Kasumi-1 (cell line): ENCODE results near the gene ZNF683.

Source experiments
- DNase-seq, 2 experiments: peaks; one replicate each; lab custom pipeline; 2025; lab: John Stamatoyannopoulos, UW

The ZNF683 gene

DNA sequence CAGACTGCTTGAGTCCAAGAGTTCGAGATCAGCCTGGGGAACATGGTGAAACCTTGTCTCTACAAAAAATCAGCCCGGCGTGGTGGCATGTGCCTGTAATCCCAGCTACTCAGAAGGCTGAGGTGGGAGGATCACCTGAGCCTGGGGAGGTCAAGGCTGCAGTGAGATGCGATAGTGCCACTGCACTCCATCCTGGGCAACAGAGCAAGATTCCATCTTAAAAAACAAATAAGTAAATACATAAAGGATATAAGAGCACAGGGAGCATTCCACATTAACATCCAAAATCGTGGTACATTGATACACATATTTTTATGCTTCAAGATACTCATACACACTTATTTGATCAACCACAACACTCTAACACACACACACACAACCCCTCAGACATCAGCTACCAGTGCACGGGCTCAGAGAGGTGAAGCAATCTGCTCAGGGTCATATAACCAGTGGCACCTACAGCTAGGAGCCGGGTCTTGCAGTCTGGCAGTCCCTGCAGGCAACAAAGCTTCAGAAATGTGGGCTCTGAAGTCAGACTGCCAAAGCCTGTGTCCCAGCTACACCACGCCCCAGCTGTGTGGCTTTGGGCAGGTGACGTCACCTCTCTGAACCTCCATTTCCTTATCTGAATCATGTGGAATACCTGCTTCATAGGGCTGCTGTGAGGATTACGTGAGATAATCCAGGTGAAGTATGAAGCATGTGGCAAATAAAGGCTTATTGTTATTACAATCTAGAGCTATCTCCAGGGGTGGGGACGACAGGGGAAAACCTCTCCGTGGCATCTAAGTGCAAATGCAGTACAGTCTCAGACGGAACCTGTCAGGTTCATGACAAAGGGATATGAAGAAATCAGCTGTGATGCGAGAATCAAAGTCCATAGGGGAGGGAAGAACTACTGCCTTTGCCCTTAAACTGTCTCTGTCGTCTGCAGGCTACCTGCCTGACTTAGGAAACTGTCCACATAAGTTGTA lies 13.9 kb downstream of the ZNF683 start:
- no peak for DNase-seq

DNA sequence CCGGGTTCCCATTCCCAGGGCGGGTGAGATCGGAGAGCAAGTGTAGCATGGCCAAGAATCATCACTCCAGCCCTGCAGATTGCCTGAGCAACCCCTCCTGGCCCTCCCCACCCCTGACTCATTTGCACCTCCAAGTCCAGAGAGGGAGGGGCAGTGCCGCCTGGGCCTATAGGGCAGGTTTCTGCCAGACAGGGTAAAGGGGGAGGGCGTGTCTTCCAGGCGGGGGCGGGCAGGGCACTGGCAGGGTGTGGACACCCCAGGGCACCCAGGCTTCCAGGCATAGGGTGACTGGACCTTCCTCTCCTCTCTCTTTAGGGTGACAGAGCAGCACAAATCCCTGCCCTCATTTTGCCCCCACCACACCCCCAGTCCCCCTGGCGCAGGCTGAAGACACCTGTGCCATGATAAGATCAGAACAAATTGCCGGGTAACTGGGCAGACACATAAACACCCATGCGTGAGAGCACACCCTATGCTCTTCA lies 15.4 kb downstream of the ZNF683 start:
- no peak for DNase-seq

DNA sequence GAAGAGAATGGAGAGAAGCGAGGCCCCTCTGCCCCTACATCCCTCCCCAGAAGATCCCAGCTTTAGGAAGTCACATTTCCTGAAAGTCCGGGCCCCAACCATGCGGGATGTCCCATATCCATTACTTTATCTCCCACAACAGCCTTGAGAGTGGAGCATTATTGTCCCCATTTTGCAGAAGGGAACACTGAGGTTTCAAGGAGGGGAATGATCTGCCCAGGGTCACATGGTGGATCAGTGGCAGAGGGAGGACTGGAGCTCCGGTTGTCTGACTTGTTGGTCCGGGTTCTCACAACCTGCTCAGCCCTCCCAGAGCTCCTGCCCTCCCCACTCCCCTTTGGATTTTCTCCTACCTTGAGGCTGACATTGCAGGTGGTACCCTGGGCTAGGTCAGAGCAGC lies 16.4 kb downstream of the ZNF683 start:
- no peak for DNase-seq

DNA sequence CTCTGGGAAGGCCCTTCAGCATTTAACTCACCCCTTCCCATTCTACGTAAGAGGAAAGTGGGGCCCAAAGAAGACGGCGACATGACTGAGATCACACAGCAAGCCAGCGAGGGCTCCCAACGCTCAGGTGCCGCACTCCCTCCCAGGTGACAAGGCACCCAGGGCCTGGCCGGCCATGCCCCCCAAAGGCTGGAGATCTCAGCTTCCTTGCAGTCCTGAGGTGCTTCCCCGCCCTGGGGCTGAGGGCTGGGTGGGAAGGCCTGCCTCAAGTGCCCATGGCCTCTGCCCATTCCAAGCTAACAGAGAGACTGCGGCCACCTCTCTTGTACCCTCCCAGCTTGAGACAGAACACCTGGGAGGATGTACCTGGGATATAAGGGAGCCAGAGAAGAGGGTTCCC lies 17.6 kb downstream of the ZNF683 start:
- DNase-seq: no peak

DNA sequence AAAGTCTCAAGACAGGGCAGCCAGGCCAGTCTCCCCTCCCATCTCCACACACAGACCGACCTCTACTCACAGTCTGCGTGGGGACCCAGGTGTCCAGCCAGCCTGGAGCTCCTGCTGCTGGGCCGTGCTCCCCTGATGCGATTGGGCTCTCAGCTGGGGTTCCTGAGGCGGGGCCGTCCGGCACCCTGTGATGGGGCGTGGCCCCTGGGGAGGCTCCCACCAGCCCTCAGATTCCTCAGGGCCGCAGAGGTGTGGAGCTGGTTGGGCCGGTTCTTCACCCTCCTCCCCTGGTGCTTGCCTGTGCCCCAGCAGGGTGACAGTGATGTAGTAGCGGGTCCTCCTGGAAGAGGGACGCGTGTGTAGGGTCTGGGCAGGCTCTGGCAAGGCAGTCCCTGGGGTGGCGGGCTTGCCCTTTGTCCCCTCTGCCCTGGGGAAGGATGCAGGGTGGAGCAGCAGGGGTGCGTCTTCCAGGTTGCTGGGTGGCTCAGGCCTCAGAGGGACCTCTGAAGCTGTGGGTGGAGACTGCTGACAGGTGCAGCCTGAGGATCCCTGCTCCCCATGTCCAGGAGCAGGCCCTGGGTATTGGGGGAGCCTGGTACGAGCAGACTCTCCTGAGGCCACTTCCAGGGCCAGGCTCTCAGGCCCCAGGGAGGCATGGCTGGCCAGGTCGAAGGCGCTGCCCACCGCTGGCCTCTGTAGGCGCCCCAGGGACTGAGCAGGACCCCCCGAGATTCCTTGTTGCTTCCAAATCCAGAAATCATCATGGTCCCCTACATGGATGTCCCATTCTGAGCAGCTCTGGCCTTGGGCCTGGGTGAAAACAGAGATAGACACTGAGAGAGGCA lies 18.4 kb downstream of the ZNF683 start, which contains the start of gene CRYBG2:
Gene CRYBG2, minus strand, starts transcription at position 155 of the 845 bp plus-strand sequence. CDS start 7,473 bp downstream, outside the sequence.
- DNase-seq: no peak

DNA sequence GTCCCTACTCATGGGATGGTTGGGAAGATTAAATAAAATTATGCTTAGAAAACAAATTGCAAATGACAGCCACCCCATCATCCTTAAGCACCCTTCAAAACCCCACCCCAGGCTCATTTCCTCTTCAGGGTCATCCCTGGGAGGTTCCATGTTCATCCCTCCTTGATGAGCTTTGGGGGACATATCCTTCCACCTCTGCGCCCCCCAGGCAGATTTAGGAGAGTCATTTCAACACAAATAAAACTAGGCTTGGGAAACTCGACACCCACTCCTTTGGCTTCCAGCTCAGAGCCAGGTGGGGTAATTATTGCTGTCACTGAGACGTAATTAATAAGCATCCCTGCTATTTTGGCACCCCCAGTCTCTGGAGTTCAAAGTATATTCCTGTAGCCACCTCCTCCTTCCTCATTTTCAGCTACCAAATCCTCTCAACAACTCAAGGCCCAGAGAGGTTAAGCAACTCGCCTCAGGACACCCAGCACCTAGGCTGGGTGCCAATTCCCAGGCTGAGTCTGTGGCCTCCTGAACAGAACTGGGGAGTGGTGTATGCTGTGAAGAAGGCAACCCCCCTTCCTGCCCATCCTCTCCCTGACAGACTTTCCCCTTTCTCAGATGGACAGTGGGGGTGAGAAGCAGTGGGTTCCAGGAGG lies 19.2 kb downstream of the ZNF683 start:
- no peak for DNase-seq

DNA sequence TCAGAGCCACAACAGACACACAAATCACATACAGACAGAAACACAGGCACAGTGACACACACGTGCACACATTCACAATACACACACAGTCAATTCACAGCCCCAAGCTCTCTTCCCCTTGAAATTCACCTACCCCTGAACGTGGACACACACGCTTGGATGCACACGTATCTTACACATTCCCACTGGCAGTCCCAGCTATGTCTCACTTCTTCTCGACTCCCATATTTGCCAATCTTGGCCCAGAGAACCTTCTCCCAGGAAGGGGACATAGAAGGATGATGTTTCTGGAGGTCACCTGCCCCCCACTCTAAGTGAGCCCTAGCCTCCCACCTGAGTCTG lies 20.2 kb downstream of the ZNF683 start:
- DNase-seq: no peak

DNA sequence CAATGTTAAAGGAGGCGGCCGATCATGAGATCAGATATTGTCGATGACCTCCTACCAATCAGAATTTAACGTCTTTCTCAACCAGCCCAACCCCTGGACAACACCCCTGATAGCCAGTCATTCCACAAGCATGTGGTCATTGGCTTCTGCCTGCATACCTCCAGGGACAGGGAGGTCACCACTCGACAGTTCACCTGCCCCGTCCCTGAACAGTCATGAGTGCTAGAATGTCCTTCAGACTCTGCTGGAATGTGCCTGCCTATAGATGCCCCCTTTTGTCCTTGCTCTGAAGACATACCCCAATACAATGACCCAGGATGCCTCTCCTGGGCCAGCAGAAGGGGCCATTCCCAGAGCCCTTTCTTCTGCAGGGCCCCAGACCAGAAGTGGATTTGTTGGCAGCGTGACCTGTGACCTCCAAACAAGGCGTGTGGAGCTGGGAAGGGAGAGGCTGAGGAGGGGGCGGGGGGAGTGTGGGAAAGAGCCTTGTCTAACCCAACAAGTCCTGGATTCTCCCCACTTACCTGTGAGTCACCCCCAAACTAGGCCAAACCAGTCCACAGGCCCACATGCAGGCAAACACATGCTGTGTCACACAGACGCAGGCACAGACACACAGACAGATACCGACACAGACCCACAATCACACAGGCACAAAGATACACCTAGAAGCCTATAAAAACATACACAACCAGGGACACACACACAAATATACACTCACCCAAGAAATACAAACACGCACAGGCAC lies 20.8 kb downstream of the ZNF683 start:
- DNase-seq: no peak

DNA sequence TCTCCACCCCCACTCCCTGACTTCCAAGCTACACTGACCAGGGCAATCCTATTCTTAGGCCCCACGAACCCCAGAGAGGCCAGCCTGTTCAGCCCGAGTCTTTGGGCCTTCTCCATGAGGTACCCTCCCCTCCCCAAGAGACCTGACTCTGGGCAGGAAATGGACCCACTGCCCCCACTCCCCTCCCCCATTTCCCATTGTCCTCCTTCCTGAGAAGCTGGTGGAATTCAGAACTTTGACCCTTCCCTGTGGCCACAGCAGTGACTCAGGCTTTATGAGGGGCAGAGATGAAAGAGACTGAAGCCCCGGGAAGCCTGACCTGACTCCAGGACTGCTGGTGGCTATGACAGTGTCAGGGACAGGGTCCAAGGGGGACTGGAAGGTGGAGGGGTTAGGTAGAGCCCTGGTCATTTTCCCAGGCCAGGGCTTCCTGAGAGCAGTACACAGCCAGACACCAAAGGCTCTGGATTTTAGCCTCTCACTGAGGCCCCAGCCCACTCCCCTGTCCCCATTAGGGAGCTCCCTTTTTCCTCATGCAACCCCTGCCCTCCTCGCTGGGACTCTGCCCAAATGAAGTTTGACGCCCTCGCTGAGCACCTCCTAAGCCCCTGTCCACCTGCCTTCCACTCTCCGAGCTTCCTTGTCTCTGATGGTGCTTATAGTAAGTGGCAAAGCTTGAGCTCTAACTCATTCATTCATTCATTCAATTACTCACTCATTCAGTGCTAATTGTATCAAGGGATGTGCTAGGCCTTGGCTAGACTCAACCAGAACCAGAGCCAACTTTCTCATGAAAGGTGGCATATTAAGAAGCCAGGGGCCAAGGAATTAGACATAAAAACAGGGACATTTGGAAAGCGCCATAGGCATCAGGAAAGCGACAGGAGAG lies 21.6 kb downstream of the ZNF683 start:
- no peak for DNase-seq

DNA sequence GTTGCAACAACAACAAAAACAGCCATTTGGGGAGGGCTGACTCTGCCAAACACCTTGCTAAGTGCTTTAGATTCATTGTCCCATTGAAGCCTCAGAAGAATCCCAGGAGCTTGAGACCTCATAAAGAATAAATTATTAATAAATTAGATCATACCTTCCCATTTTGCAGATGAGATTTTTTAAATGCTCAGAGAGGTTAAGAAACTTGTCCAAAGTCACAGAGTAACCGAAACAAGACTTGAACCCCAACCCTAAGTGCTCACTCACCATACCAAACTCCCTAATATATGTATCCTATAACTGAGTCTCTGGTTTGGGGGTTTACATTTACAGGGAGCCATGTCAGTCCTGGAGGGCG lies 22.2 kb downstream of the ZNF683 start:
- no peak for DNase-seq

DNA sequence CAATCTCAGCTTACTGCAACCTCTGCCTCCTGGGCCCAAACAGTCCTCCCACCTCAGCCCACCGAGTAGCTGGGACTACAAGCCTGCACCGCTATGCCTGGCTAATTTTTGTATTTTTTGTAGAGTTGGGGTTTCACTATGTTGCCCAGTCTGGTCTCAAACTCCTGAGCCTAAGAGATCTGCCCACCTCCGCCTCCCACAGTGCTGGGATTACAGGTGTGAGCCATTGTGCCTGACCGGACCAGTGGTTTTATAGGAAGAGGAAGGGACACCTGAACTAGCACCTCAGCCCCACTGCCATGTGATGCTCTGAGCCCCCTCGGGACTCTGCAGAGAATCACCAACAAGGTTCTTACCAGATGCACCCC lies 22.7 kb downstream of the ZNF683 start:
- DNase-seq: no peak

DNA sequence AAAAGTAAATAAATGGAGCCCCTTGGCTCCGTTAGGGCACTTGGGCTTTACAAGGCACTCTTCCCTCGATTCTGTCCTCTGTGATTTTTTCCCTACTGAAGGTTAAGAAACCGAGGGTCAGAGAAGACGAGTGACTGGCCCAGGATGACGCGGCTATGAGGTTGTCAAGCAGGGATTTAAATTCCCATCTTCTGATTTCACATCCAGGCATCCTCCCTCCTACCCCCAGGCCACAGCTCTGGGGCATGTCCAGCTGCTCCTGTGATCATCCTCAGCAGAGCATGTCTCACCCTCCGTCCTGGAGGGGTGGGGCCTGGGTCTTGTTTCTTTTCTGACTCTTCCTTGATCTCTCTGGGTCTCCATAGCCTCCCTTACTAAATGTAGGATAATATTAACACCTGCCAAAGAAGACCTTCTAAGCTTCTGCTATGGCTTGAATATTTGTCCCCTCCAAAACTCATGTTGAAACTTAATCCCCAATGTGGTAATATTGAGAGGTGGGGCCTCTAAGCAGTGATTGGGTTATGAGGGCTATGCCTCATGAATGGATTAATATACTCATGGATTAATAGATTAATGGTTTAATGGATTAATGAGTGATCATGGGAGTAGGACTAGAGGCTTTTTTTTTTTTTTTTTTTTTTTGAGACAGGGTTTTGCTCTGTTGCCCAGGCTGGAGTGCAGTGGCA lies 23.2 kb downstream of the ZNF683 start:
- no peak for DNase-seq

DNA sequence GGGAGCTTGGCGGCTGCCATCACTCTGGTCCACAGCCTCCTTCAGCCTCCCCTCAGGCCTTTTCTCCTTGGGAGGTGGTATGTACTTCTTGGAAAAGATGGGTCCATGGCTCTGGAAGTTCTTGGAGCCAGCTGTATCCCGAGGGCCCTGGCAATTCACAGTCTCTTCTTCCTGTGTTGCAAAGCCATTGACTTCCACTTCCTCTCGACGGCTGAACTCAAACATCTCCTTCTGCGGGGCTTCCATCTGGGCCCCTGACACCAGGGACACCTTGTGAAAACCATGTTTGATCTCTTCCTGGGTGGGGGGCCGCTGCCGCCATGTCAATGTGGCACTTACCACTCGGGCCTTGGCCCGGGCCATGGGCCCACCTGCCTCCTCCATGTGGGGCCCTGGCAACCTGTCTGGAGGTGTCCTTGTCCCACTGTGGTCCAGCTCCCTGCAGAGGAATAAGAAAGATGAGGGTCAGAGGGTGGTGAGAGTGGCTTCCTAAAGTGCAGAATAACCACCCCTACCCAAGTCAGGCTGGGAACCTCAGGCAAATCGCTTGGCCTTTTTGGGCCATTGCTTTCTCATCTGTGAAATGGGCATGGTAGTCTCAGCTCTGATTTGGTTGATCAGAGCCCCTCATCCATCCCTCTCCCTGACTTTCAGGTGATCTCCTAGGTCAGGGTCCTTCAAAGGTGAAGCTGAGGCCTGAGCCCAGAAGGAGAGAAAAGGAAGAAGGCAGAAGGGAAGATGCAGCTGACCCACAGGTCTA lies 26.1 kb downstream of the ZNF683 start:
- DNase-seq: no peak

DNA sequence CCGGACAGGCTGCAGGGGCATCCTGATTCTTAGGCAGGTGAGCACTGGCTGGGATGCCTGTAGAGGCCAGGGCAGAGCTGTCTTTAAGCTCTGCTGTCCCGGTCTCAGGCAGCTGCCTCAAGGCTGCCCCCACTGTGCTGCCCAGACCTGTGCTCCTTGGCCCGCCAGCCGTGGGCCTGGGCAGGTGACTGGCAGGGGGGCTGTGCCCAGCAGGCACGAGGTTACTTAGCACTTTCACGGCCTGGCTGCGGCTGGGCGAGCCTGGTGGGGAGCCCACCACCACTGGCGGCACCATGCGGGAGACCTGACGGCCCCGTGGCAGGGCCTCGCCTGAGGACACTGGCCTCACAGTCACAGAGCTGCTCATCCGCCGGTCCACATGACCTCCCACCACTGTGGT lies 26.8 kb downstream of the ZNF683 start:
- no peak for DNase-seq

DNA sequence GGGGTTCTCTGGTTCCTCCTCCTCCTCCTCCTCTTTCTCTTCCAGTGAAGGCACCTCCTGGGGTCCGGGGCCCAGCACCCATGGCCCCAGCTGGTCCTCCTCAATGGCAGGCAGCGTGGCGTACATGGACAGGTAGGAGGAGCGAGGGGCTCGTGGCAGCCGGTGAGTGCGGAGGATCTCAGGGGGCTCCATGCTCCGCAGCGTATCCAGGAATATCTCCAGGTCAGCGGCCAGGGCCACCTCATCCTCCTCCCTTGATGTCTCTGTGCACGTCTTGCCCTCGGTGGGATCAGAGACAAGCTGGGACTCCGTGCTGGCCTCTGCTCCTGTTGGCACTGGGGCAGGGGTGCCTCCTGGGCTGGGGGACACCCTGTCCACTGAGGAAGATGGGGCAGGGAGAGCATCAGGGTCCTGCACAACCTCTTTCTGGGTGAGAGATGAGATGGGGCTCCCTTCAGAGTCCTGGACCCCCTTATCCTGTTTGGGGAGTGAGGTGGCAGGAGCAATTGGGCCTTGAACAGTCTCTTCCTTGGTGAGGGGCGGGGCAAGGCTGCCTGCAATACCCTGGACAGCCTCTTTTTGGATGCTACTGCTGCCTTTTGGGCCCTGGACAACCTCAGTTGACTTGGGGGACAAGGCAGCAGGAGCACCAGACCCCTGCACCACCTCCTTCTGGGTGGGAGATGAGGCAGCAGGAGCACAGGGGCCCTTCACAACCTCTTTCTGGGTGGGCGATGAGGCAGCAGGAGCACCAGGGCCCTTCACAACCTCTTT lies 28.2 kb downstream of the ZNF683 start:
- no peak for DNase-seq

DNA sequence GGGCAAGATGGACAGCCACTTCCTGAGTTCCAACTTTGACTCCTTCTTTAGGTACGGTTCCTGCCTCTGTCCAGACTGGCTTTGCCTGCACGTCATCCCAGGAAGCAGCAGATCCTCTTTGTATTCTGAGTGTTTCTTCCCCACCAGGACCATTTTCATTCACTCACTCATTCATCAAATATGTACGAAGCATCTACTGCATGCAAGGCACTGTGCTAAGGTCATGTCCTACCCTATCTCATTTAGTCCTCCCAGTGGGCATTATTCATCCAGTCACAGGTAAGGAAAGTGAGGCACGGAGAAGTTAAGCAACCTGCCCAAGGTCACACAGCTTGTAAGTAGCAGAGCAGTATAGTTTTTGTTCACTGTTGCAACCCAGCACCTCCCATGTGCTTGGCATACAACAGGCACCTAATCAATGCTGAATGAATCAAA lies 32.5 kb downstream of the ZNF683 start:
- DNase-seq: no peak

DNA sequence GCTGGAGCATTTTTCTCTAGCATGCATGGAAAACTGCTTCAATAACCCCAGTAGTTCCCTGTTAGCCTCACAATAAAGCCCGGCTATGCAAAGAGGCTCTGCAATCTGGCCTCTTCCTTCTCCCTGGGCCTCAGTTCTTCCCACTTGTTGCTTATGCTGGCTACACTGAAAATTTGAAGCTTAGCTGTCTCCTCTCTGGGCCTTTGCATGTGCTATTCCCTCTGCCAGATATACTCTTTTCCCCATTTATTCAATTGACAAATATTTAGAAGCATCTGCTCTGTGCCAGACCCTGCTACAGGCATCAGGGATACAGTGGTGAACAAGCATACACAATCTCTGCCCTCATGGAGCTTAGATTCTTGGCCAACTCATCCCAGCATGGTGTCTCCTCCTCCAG lies 33.9 kb downstream of the ZNF683 start:
- no peak for DNase-seq

DNA sequence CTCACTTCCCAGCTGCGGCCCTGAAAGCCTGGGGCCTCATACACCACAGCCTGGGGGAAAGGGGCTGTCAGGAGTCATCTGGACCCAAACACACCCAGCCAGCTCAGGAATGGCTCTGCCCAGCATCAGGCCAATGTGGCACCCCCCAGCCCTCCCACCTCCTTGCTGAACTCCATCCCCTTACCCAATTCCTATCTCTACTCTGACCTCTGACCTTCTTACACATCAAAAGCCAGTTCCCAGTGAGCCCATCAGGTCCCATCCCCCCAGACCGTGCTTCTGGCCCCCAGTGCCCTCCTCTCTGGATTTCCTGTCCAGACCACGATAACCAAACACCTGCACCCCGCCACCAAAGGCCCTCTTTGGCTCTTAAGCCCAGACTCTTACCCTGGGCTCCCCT lies 34.9 kb downstream of the ZNF683 start:
- DNase-seq: no peak

DNA sequence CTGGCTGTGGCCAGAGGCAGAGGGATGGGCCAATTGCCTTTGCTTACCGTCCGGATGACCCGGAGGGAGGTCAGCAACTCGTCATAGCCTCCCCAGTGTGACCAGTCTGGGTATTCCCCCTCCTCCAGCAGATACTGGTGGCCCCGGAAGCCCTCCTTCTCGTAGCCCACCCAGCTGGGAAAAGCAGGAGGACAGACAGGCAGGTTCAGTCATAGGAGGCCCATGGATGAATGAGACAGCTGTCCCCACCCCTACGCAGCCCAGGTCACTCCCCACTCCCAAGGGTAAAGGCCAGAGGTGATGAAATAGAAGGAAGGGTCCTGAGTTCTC lies 35.4 kb downstream of the ZNF683 start:
- DNase-seq: no peak
